Stimulated activated CD8-positive, alpha-beta memory T cell treated with anti-CD3 and anti-CD28 coated beads, Interleukin-12 subunit alpha, Interleukin-12 subunit beta, amount 100 ng/mL, for 24 hours (primary cell): ENCODE measurements around the gene ACTN1.

Experiments used
- DNase-seq: peaks from one replicate; pipeline ENCODE4 v3.0.0-alpha.2; 2020; ENCODE audit errors: extremely low read depth

Gene ACTN1

DNA sequence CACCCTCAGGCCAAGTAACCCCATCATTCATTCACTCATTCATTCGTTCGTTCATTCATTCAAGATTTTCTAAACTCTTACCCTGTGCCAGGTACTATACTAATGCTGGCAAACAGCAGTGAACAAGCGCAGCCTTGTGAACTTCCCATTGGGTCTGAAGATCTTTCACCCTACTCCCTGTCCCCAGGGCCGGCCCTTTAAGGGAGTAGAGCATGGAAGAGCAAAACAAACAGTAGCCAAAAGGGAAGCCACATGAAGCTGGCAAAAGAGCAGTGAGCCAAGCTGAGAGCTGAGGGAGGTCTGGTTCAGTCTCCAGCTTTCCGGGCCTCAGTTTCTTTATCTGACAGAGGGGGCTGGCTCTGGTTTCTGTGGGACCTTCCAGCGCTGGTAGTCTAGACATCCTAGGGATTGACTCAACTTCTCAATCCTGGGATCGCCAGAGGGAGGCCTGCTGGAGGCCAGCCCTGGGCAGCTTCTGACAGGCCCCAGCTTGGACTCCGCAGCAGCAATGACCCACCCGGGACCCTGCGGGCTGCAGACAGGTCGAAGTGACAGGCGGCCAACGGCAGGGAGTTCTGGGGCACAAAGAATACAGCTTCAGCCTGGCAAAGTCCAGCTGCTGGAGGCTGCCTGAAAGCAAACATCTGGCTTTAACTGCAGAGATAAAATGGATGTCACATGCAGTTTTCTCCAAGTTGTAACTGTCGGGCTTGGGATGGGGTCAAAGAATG, 27.1 kb downstream of the ACTN1 start:
- DNase-seq: no peak

DNA sequence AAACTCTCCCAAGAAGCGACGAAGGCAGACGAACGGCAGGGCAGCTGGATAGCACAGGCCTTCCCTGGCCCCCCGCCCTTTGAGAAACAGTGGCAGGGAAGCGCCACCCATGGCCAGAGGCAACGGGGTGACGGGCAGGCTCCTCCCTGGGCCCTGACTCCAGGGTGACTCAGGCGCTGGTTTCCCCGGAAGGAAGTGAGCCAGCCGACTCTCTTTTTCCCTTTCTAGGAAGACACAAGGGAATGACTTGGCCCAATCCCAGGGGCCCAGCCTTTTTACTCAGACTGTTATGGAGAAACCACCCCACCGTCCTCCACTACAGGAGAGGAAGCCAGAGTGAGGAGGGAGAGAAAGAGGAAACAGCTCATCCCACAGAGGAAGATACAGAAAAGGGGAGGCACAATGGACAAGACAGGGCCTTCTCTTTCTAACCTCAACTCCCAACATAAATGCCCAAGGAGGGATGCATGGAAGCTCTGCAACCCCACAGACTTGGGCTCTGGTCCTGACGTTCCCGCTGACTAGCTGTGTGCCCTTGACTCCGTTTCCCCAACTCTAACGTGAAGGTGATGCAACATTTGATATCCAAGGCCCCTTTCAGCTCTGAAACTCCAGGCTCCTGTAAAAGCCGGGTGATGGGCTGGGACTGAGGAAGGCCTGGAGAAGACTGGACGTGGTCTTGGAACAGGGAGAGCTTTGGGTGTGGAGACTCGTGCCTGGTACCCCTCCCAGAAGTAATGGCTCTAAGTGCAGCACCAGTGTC, 27.9 kb downstream of the ACTN1 start:
- DNase-seq: no peak

- no peak for DNase-seq
Measured at GRCh38 chr14:68950111-68950510, 29.0 kb downstream of the ACTN1 start.

- no peak for DNase-seq
Measured at GRCh38 chr14:68949601-68949965, 29.5 kb downstream of the ACTN1 start.

DNA sequence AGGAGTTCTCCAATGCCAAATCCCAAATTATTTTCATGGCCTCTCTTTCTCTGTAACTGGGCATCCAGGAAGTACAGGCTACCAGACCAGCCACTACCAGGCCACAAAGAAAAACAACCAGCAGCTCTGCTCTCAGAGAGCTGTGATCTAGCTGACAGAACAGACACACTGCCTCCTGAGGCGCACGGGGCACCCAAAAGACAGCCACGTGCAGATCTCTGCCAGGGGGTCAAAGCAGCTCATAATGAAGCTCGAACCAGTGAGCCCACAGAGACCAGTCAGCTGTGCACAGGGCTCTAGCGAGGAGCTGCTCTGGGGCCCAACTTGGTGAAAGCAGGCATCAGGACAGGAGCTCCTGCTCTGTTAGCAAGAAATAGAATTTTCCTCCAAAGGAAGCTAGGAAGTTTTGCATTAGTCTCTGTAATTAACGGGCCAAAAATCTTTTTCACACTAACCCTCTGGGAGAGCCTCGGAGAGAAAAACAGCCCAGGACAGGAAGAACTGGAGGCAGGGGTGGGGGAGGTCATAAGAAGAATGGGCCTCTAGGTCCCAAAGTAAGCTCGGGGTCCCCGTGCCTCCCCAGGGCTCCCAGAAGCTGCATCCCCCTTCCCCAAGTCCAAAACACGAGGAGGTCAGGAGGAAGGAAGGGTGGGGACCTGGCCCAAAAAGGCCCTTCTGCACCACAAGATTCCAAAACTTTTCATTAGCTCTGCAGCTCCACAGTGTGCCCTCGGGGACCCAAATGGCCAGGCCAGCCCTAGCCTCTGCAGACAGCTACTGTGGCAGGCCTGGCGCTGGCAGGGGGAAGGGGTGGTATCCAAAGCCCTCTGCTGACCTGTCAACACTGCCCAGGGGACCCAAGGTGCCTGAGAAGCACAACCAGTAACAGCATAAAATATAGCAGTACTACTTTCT, 30.2 kb downstream of the ACTN1 start:
- no peak for DNase-seq

GRCh38 chr14:68947802-68948201, 31.3 kb downstream of the ACTN1 start:
- no peak for DNase-seq

GRCh38 chr14:68946489-68946822, 32.6 kb downstream of the ACTN1 start:
- no peak for DNase-seq

DNA sequence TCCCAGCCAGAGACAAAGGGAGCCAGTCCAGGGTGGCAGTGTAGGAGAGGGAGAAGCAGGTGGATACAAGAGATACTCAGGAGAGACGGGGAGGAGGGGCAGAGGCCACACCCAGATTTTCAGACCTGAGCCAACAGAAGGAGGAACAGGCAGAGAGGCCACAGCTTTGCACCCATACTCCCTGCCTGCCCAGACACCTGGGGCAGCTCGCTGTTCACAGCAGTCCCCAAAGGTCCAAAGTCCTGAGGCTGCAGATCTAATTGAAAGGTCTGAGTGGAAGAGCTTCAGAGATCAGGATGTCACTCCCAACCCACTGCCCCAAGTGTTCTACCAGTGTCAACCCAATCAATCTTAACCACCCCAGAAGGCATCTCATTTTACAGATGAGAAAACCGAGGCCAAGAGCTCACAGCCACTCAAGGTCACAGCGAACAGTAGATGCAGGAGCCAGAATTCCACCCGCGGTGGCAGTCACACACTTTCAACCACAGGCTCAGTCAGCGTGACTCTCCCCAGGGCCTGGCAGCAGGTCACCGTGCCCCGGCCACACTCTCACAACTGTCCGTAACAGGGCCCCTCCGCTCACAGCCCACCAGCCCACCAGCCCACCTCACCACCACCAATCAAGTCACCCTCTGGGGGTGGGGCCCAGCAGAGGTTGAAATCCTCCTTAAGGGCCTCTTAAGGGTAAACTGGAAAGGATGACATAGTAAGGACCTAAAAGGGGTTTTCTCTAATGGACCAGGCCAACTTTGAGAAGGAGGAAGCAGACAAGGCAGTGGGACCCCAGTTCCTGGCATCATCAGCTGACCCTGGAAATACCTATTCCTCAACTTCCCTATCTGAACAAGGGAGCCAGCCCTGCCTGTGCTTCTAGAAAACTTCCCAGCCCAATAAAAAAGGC, 33.3 kb downstream of the ACTN1 start:
- DNase-seq: no peak

GRCh38 chr14:68945190-68945584, 33.9 kb downstream of the ACTN1 start:
- DNase-seq: no peak

GRCh38 chr14:68944162-68944561, 34.9 kb downstream of the ACTN1 start:
- no peak for DNase-seq

- no peak for DNase-seq
Measured at GRCh38 chr14:68943107-68943506, 36.0 kb downstream of the ACTN1 start.

DNA sequence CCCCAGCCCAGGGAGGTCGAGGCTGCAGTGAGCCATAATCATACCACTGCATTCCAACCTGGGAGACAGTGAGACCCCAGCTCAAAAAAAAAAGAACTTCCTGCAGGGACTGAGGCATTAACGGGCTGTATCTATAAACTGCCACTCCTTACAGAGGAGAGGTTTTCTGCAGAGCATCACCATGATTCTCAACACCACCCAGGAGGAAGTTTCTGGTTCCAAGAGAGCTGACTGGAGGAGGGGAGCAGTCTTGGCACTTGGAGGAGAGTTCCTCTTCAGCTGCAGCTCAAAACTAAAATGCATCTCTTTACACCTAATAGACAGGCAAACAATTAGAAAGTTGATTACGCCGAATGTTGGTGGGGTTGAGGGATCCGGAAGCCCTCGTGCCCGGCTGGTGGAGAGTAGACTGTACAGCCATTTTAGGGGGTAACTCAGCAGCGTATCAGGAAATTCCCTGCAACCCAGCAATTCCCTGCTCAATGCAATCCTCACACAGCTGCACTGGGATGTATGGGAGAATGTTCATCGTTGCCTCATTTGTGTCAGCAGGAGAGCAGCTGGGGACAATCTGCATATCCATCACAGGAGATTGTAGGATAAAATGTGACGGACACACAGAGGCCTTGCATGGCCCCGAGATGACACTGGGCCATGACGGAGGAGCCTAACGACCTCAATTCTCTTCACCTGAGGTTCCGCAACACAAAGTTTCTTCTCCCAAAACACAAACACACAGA, 36.6 kb downstream of the ACTN1 start:
- no peak for DNase-seq

DNA sequence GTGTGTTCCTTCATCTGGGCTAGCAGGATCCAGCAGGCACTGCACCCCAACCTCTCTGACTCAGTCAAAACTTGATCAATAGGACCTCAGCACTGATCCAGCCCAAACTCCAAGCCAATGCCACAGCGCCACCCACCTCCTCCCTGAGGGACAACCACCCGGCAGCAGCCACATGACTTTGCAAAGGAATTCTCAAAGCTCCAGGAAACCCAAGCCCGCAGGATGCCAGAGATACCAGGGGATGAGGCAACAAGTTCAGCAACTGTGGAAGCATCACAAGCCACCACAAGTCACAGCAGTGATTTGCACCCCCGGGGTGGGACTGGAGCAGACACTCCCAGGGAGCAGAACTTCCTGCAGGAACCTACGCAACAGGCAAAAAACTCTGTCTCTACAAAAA, 37.3 kb downstream of the ACTN1 start:
- DNase-seq: no peak

DNA sequence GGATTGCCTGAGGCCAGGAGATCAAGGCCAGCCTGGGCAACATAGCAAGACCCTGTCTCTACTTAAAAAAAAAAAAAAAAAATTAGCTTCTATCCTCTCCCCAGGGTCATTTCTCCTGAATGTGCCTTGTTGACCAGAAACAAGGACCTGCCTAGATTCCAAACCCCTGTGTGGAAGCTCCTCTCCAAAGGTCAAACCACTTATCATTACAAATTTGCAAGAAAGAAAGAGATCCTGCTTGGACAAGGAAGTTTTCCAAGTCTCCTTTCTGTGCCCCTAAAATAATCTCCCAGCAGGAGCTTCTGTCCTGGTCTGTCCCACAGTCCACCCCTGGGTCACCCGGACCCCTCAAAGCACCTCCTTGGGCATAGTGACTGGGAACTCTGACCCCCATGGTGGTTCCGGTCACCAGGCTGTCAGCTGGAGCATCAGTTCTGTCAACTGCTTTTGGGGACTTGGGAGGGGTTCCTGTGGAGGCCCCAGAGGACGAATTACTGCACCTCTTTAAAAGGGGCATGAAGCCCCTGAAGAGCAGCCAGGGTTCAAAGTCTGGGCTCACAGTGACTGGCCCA, 38.4 kb downstream of the ACTN1 start:
- no peak for DNase-seq

DNA sequence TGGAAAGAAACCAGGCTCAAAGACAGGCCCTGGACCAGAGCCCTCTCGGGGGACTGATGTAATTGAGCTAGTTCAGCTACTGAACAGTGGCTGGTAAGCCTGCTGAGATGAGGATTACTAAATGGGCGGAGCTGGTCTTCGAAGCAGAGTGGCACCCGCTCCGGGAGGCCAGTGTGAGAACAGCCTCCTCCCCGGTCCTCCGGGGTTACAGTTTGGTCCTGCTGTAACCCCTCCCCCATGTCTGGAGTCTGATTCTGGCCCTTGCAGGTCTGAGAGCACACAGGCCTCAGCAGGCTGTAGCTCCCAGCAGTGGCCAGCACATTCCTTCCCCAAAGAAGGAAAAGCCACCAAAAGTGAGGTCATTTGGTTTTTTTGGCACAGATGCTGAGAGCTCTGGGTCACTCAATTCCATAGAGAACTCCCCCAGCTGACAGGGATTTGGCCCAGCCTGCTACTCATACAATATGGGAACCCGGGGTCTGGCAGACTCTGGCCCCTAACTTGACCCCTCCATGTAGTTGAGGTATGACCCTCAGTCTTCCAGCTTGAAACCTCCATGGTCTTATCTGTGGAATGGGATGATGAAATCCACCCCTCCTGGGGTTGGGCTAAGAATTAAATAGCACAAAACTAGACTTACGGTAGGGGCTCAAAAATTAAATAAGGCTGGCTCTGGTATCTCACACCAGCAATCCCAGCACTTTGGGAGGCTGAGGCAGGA, 39.0 kb downstream of the ACTN1 start:
- DNase-seq: no peak

DNA sequence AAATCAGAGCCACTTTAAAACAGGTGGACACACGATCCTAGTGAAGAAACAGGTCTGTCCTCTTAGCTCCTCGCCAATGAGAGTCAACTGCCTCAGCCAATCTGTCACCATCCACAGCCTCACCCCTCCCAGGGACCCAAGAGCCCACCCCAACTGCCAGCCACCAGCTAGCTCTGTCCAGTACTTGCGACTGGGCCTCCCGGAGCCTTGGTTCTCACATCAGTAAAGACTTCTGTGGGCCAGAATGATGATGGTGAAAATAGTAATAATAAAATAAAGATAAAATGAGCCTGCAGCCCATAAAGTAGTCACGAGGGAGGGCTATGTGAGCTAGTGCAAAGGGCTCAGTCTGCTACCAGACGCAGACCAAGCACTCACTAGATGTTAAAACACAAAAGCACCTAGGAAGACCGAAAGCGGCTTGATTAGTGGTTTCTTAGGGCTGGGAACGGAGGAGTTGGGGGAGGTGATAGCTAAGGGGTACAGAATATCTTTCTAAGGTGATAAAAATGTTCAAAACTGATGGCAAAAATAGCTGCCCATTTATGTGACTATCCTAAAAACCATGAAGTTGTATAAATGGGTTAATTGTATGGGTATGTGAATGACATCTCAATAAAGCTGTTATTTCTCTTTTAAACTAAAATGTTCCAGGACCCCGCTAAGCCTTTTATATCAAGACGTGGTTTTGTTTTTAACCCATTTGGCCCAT, 39.8 kb downstream of the ACTN1 start:
- DNase-seq: no peak

- DNase-seq: no peak
Measured at GRCh38 chr14:68938271-68939150, 40.6 kb downstream of the ACTN1 start.
